Osteocyte (in vitro differentiated cells): Measurements from ENCODE around the gene TCF3. TPM values are rescaled to one million over a fixed set of nuclear protein-coding genes. Genes with fewer than 3 reads are reported as not detected.

Source experiments
- DNase-seq: peaks from one replicate; pipeline ENCODE4 v3.0.0; 2021; ENCODE audit warnings: mixed read lengths; ENCODE audit not compliant: unreplicated experiment; ENCODE audit errors: extremely low spot score
- H3K27ac Mint-ChIP-seq: one replicate; pipeline ENCODE4 v1.8.0; 2021; ENCODE audit warnings: mild to moderate bottlenecking, mixed read lengths; ENCODE audit not compliant: unreplicated experiment
- H3K27me3 Mint-ChIP-seq: one replicate; pipeline ENCODE4 v1.8.0; 2021; ENCODE audit warnings: mixed read lengths; ENCODE audit not compliant: unreplicated experiment
- H3K36me3 Mint-ChIP-seq: one replicate; pipeline ENCODE4 v1.8.0; 2021; ENCODE audit warnings: mixed read lengths; ENCODE audit not compliant: unreplicated experiment
- H3K4me1 Mint-ChIP-seq: one replicate; pipeline ENCODE4 v1.8.0; 2021; ENCODE audit warnings: mixed read lengths; ENCODE audit not compliant: unreplicated experiment
- H3K4me3 Mint-ChIP-seq: one replicate; pipeline ENCODE4 v1.8.0; 2021; ENCODE audit warnings: mild to moderate bottlenecking, moderate library complexity, mixed read lengths; ENCODE audit not compliant: unreplicated experiment
- H3K9me3 Mint-ChIP-seq: one replicate; pipeline ENCODE4 v1.8.0; 2021; ENCODE audit warnings: mixed read lengths; ENCODE audit not compliant: unreplicated experiment
- total RNA-seq: library from RNA; stranded (reverse); gene quantifications from 2 replicates; pipeline ENCODE4 v1.2.1, GENCODE V29; 2021
- TF ChIP-seq, protein P1 (sequence below): fragments of 200-600 bp; sonication (generic); IDR thresholded peaks from 2 replicates; pipeline ENCODE4 v1.5.0; 2021; ENCODE audit warnings: antibody characterized with exemption, mild to moderate bottlenecking, moderate library complexity

TCF3 gene
- total RNA-seq, 1 donor from 2014 or later, result 180 TPM

DNA sequence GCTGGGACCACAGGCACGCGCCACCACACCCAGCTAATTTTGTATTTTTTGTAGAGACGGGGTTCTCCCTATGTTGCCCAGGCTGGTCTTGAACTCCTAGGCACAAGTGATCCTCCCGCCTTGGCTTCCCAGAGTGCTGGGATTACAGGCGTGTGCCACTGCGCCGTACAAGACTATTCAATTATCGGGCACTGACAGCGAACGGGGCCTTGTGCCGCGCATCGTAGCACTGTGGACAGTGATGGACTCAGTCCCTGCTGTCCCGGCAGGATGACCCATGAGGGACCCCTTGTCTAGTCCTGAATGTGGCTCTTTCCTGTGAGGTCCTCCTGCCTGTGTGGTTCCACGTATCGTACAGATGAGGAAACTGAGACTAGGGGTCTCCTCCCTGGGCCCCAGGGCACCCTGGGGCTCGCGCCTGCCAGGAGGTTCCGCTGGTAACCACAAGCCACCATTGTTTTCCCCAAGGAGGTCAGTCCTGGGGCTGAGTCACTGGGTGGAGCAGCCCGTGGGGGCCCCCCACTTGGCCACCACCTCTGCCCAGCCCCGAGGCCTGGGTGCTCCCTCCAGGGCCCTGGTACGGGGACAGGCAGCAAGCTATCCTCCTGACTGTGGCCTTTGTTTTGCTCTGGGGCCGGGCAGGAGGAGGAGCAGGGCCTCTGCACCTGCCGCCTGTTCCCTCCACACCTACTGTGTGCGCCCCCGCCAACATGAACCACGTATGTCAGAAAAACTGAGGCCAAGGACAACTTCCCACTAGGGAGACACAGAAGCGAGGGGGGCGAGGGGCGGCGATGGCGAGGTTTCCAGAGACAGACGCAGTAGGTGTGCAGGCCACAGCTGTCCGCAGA, 2.9 kb upstream of the TCF3 start:
- no peak overlapping the region for H3K27ac Mint-ChIP-seq
- no peaks in the 10 kb centered on the region for H3K9me3 Mint-ChIP-seq
- H3K4me3 Mint-ChIP-seq, result no peak overlapping the region
- no peaks in the 10 kb centered on the region for H3K36me3 Mint-ChIP-seq
- peaks cover 18% of the 10 kb centered on the region for H3K4me1 Mint-ChIP-seq
- TF ChIP-seq, protein P1, sequence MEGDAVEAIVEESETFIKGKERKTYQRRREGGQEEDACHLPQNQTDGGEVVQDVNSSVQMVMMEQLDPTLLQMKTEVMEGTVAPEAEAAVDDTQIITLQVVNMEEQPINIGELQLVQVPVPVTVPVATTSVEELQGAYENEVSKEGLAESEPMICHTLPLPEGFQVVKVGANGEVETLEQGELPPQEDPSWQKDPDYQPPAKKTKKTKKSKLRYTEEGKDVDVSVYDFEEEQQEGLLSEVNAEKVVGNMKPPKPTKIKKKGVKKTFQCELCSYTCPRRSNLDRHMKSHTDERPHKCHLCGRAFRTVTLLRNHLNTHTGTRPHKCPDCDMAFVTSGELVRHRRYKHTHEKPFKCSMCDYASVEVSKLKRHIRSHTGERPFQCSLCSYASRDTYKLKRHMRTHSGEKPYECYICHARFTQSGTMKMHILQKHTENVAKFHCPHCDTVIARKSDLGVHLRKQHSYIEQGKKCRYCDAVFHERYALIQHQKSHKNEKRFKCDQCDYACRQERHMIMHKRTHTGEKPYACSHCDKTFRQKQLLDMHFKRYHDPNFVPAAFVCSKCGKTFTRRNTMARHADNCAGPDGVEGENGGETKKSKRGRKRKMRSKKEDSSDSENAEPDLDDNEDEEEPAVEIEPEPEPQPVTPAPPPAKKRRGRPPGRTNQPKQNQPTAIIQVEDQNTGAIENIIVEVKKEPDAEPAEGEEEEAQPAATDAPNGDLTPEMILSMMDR, result no peak
- no peaks in the 10 kb centered on the region for H3K27me3 Mint-ChIP-seq
- no peak for DNase-seq

DNA sequence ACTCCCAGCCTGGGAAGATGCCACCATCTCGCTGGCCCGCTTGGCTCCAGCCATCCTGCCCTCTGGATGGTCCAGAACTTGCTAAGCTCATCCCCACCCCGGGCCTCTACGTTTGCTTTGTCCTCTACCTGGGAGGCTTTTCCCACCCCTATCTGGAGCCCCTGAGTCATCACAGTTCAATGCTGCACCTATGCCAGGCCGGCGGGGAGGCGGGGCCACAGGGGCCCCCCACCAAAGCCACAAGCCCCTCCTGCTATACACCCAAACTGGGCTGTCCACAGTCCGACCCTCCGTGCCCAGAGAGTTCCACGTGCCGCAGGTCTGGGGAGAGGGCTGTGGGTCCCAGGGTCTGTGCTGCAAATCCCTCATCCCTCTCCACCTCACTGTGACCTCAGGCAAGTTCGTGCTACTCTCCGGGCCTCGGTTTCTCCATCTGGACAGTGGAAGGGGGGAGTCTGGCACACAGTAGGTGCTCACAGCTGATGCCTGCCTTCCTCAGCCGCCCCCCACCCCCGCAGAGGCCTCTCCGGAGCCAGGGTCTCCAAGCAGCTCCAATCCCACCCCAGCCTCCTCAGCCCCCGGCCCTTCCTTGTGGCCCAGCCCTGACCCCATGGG, 1.9 kb upstream of the TCF3 start:
- peaks cover 3% of the 10 kb centered on the region for H3K36me3 Mint-ChIP-seq
- H3K27me3 Mint-ChIP-seq, result no peaks in the 10 kb centered on the region
- peaks cover 27% of the 10 kb centered on the region for H3K4me1 Mint-ChIP-seq
- H3K4me3 Mint-ChIP-seq, result peak overlapping the region; percentile 26
- TF ChIP-seq, protein P1, result no peak
- H3K9me3 Mint-ChIP-seq, result no peaks in the 10 kb centered on the region
- DNase-seq, result no peak
- H3K27ac Mint-ChIP-seq, result peak overlapping the region; percentile 44

DNA sequence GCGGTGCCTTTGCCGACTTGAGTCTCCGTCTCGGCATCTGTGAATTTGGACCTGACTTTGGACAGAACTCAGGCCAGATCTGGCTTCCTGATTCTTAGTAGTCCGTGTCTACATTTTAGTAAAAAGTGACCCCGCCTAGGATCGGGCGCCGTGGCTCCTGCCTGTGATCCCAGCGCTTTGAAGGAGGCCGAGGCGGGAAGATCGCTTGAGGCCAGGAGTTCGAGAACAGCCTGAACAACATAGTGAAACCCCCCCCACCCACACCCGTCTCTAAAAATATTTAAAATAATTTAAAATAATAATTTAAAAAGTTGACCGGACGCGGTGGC, 849 bp upstream of the TCF3 start:
- TF ChIP-seq, protein P1, result no peak
- Mint-ChIP-seq H3K27me3 (no peaks in the 10 kb centered on the region), H3K27ac (peak overlapping the region; percentile 93), H3K9me3 (no peaks in the 10 kb centered on the region), H3K4me3 (peak overlapping the region; percentile 79), H3K36me3 (peaks cover 5% of the 10 kb centered on the region), H3K4me1 (peaks cover 30% of the 10 kb centered on the region)
- no peak for DNase-seq

DNA sequence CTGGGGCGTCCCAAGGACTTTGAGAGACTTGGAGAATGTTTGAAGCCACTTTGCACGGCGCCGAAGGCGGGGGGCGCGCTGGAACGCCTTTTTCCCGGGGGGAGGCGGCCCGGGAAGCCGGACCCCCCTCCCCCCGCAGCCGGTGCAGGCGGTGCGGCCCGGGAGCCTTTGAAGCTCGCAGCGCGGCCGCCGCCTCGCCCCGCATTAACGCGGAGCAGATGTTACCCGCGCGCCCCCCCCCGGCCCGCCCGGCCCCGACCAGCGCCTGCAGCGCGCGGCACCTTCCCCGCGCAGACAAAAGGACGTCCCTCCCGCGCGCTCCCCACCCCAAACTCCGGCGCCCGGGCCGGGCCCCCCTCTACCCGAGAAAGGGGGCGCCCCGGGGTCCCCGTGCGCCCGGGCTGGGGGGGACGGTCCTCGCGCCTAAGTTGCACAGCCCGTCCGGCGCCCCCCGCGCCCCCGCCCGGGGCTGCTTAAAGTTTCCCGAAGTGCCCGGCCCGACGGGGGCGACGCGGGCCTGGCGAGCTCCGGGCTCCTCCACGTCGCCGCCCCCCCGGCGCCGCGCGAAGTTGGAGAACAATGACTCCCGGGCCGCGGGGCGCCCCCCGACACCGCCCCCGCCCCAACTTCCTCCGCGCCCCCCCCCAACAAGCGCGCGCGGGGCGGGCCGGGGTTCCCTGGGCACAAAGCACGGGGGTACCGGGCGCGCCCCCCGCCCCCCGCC, 685 bp downstream of the TCF3 start:
- peak overlapping the region; percentile 89 for H3K27ac Mint-ChIP-seq
- no peaks in the 10 kb centered on the region for H3K27me3 Mint-ChIP-seq
- peak overlapping the region; percentile 93 for H3K4me3 Mint-ChIP-seq
- peaks cover 25% of the 10 kb centered on the region for H3K4me1 Mint-ChIP-seq
- peaks cover 5% of the 10 kb centered on the region for H3K36me3 Mint-ChIP-seq
- DNase-seq, result no peak
- TF ChIP-seq, protein P1, result peak; percentile 7
- no peaks in the 10 kb centered on the region for H3K9me3 Mint-ChIP-seq
